ENCODE data around the gene NOXA1.

DNA sequence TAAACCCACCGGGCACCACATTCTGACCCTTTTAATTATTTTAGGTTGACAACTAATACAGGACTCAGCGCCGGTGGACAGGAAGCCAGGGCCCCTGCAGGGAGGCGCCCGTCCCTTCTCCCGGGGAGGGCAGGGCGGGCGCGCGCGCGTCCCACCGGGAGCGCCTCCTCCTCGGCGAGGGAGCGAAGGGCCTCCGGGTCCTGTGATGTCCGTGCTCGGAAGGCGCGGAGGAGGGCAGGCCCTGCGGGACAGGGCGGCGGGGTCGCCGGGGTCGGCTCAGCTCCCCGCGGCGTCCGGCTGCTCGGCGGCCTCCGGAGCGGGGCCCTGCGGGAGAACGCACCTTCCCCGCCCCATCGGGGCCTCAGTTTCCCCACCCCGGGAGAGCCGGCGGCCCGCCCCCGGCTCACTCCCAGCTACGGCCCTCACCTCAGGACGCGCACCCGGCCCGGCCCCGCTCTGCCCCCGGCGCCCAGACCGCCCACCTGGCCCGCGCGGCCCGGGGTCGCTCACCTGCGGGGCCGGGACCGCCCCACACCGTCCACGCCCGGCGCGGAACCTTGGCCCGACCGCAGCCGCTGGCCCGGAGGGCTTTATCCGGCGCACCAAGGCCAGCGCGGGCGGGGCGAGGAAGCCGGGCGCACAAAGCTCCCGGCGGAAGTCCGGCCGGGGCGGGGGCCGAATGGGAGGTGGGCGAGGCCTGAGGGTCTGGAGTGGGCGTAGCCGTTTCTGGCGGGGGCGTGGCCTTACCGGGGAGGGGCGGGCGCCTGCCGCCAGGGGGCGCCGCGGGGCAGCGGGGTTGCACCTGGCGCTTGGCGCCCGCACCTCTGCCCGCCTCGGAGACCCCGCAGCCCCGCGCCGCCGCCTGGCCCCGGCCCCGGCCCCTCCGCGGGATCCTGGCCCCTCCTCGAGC is at the start of gene NOXA1, which contains the start of gene EXD3:
- TF ChIP-seq, protein P1, sequence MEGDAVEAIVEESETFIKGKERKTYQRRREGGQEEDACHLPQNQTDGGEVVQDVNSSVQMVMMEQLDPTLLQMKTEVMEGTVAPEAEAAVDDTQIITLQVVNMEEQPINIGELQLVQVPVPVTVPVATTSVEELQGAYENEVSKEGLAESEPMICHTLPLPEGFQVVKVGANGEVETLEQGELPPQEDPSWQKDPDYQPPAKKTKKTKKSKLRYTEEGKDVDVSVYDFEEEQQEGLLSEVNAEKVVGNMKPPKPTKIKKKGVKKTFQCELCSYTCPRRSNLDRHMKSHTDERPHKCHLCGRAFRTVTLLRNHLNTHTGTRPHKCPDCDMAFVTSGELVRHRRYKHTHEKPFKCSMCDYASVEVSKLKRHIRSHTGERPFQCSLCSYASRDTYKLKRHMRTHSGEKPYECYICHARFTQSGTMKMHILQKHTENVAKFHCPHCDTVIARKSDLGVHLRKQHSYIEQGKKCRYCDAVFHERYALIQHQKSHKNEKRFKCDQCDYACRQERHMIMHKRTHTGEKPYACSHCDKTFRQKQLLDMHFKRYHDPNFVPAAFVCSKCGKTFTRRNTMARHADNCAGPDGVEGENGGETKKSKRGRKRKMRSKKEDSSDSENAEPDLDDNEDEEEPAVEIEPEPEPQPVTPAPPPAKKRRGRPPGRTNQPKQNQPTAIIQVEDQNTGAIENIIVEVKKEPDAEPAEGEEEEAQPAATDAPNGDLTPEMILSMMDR (IDR thresholded peaks at IDR 0.05): peak; percentile 34 to 91 (median 64)
- TF ChIP-seq POLR2A (IDR thresholded peaks at IDR 0.05): peak; percentile 40

Measured in right lobe of liver (tissue), 4 donors.